Breast epithelium (tissue), 3 donors: ENCODE results near the gene ERRFI1.

Experiments
- CTCF ChIP-seq, 3 donors: fragments of 450-650 bp; IDR thresholded peaks; one replicate each; pipeline ENCODE4 v1.5.1; 2016 to 2017; ENCODE audit warnings: antibody characterized with exemption in 3 of 3, mild to moderate bottlenecking in 3 of 3, moderate library complexity in 3 of 3
- POLR2AphosphoS5 ChIP-seq, 3 donors: sonication (generic); formaldehyde crosslinking; IDR thresholded peaks; one replicate each; pipeline ENCODE4 v1.6.1; 2017; ENCODE audit warnings: antibody characterized with exemption in 3 of 3

- TF ChIP-seq CTCF (IDR thresholded peaks at IDR 0.05) (no peak), POLR2AphosphoS5 (IDR thresholded peaks at IDR 0.05) (no peak)
These were observed 29.9 kb upstream of the ERRFI1 start for GRCh38 chr1:8055973-8056372.
